IMR-90 (cell line): Measurements from ENCODE around the gene WDR70. TPM values are rescaled to one million over a fixed set of nuclear protein-coding genes. Genes with fewer than 3 reads are reported as not detected.

Experiments
- ATAC-seq: fragments of 200-7000 bp; cut with Tn5 transposase; 2 replicates; pipeline ENCODE4 v1.9.1; 2020; ENCODE audit warnings: low read depth, mild to moderate bottlenecking, moderate library complexity
- BruUV-seq: library from RNA; stranded (reverse); fragments of 400-500 nt; replicated peaks from 2 replicates; lab custom pipeline; 2021; lab: Mats Ljungman, UMichigan
- CTCF ChIA-PET: fragments of 300-600 bp; formaldehyde crosslinking; extraction: SDS; loops from one replicate; lab custom pipeline; 2021; ENCODE audit warnings: antibody characterized with exemption; lab: Yijun Ruan, JAX
- POLR2A ChIA-PET: fragments of 300-600 bp; sonication (Branson Sonifier 250); formaldehyde crosslinking; loops from one replicate; lab custom pipeline; 2022; ENCODE audit warnings: antibody characterized with exemption; ENCODE audit not compliant: unreplicated experiment; lab: Charles Lee
- DNase-seq: peaks from one replicate; pipeline ENCODE4 v3.0.0; 2013
- H2AFZ ChIP-seq: replicated peaks from 2 replicates; pipeline ENCODE3; 2013; ENCODE audit warnings: low read length, mild to moderate bottlenecking; ENCODE audit not compliant: poor library complexity
- H2AK5ac ChIP-seq: 2 replicates; pipeline ENCODE4 v1.6.1; 2013; ENCODE audit warnings: low read depth, low read length, inconsistent platforms
- H2AK9ac ChIP-seq: replicated peaks from 2 replicates; pipeline ENCODE3; 2013; ENCODE audit warnings: mild to moderate bottlenecking, low read depth, low read length, moderate library complexity; ENCODE audit not compliant: poor library complexity
- H2BK120ac ChIP-seq: 2 replicates; pipeline ENCODE4 v1.6.1; 2013; ENCODE audit warnings: low read depth, low read length, inconsistent platforms
- H2BK15ac ChIP-seq: 3 replicates; pipeline ENCODE4 v1.6.1; 2013; ENCODE audit warnings: low read depth, low read length, inconsistent platforms
- H2BK20ac ChIP-seq: 2 replicates; pipeline ENCODE4 v1.6.1; 2013; ENCODE audit warnings: low read depth, mild to moderate bottlenecking, inconsistent platforms, low read length, moderate library complexity
- H2BK5ac ChIP-seq: 2 replicates; pipeline ENCODE4 v1.6.1; 2013; ENCODE audit warnings: mild to moderate bottlenecking, low read depth, low read length, inconsistent platforms; ENCODE audit not compliant: poor library complexity, severe bottlenecking
- H3K14ac ChIP-seq: replicated peaks from 2 replicates; pipeline ENCODE4 v1.6.1; 2013; ENCODE audit warnings: low read depth, low read length, inconsistent platforms
- H3K18ac ChIP-seq: 2 replicates; pipeline ENCODE4 v1.6.1; 2013; ENCODE audit warnings: low read depth, low read length, control low read depth
- H3K23ac ChIP-seq: 2 replicates; pipeline ENCODE4 v1.6.1; 2013; ENCODE audit warnings: low read depth, low read length, inconsistent platforms
- H3K27ac ChIP-seq: 2 replicates; pipeline ENCODE4 v1.5.1; 2013; ENCODE audit warnings: mild to moderate bottlenecking, control low read depth, low read length; ENCODE audit not compliant: insufficient read depth
- H3K27me3 ChIP-seq: 2 replicates; pipeline ENCODE4 v1.6.1; 2013; ENCODE audit warnings: low read length; ENCODE audit not compliant: control insufficient read depth, insufficient read depth
- H3K36me3 ChIP-seq: 2 replicates; pipeline ENCODE4 v1.6.1; 2013; ENCODE audit warnings: low read length, mixed read lengths; ENCODE audit not compliant: control insufficient read depth, insufficient read depth
- H3K4ac ChIP-seq: 2 replicates; pipeline ENCODE4 v1.6.1; 2013; ENCODE audit warnings: low read depth, low read length, inconsistent platforms
- H3K4me1 ChIP-seq: 2 replicates; pipeline ENCODE4 v1.6.1; 2013; ENCODE audit warnings: low read length, mixed read lengths; ENCODE audit not compliant: control insufficient read depth, insufficient read depth
- H3K4me2 ChIP-seq: 2 replicates; pipeline ENCODE4 v1.6.1; 2013; ENCODE audit warnings: low read depth, mild to moderate bottlenecking, control low read depth, low read length, moderate library complexity
- H3K4me3 ChIP-seq: 2 replicates; pipeline ENCODE4 v1.5.1; 2013; ENCODE audit warnings: low read depth, mild to moderate bottlenecking, control low read depth, low read length, moderate library complexity; ENCODE audit not compliant: insufficient read depth
- H3K56ac ChIP-seq: 2 replicates; pipeline ENCODE4 v1.6.1; 2013; ENCODE audit warnings: low read length, inconsistent platforms; ENCODE audit not compliant: insufficient read depth; ENCODE audit errors: extremely low read depth
- H3K79me1 ChIP-seq, 2 experiments: 2 replicates each; pipeline ENCODE4 v1.6.1; 2013; ENCODE audit warnings: low read length in 2 of 2, inconsistent platforms in 1 of 2, low read depth in 1 of 2
- H3K9ac ChIP-seq: 2 replicates; pipeline ENCODE4 v1.6.1; 2013; ENCODE audit warnings: low read depth, low read length, control low read depth
- H3K9me1 ChIP-seq: 2 replicates; pipeline ENCODE4 v1.6.1; 2013; ENCODE audit warnings: low read length, inconsistent platforms; ENCODE audit not compliant: insufficient read depth
- H3K9me3 ChIP-seq: 2 replicates; pipeline ENCODE4 v1.6.1; 2013; ENCODE audit warnings: low read length; ENCODE audit not compliant: control insufficient read depth, insufficient read depth
- H4K20me1 ChIP-seq: 2 replicates; pipeline ENCODE4 v1.6.1; 2013; ENCODE audit warnings: low read length, inconsistent platforms; ENCODE audit not compliant: insufficient read depth
- H4K5ac ChIP-seq: 2 replicates; pipeline ENCODE4 v1.6.1; 2013; ENCODE audit warnings: mild to moderate bottlenecking, low read depth, low read length, control low read depth
- H4K8ac ChIP-seq, 2 experiments: 2 replicates each; pipeline ENCODE4 v1.6.1; 2013; ENCODE audit warnings: low read depth in 2 of 2, low read length in 2 of 2, control low read depth in 1 of 2, inconsistent platforms in 1 of 2
- H4K91ac ChIP-seq: 2 replicates; pipeline ENCODE4 v1.6.1; 2013; ENCODE audit warnings: low read depth, low read length, inconsistent platforms; ENCODE audit not compliant: insufficient read depth
- CEBPB ChIP-seq: IDR thresholded peaks from 2 replicates; pipeline ENCODE4 v1.6.1; 2012; ENCODE audit warnings: low read depth, low read length, improper control_type of control experiment
- CHD1 ChIP-seq: IDR thresholded peaks from 2 replicates; pipeline ENCODE4 v1.6.1; 2012; ENCODE audit warnings: low read depth, low read length, improper control_type of control experiment
- FOS ChIP-seq: fragments of 150-350 bp; IDR thresholded peaks from 2 replicates; pipeline ENCODE4 v1.6.1; 2016; ENCODE audit warnings: low read depth, low read length
- POLR2A ChIP-seq: IDR thresholded peaks from 2 replicates; pipeline ENCODE4 v1.6.1; 2012; ENCODE audit warnings: mild to moderate bottlenecking, low read depth, low read length
- RAD21 ChIP-seq: IDR thresholded peaks from 2 replicates; pipeline ENCODE4 v1.6.1; 2012; ENCODE audit warnings: low read length, improper control_type of control experiment
- RFX5 ChIP-seq: IDR thresholded peaks from 2 replicates; pipeline ENCODE4 v1.8.0; 2012; ENCODE audit warnings: low read depth, mild to moderate bottlenecking, low read length, moderate library complexity
- WGBS, 2 experiments: methylation state at CpG; one replicate each; pipeline versions ENCODE4 v1.1.5 to v1.1.7; 2013; ENCODE audit warnings: missing lambda C conversion rate in 2 of 2; ENCODE audit not compliant: insufficient read length in 1 of 2; ENCODE audit errors: extremely low coverage in 2 of 2; 5-methylcytosine and 5-hydroxymethylcytosine counted together
- dilution Hi-C: fragments of 300-500 bp; cut with HindIII; formaldehyde crosslinking; loops from one replicate; pipeline ENCODE4 v1.14.3; 2018; ENCODE audit warnings: low sequenced_read_pairs; ENCODE audit not compliant: unreplicated experiment
- in situ Hi-C: fragments of 300-500 bp; cut with MboI; formaldehyde crosslinking; loops from 3 replicates; pipeline ENCODE4 v1.14.3; 2019; ENCODE audit warnings: low sequenced_read_pairs, inconsistent platforms, mixed read lengths
- intact Hi-C: fragments of 100-400 bp; cut with micrococcal nuclease; formaldehyde crosslinking; loops from 2 replicates; pipeline ENCODE4 v1.10.0; 2022
- polyA plus RNA-seq, 3 experiments: library from polyadenylated mRNA; depleted of rRNA; stranded (reverse); fragments of >200 nt; gene quantifications; 2 replicates each; pipeline ENCODE4 v1.2.3, GENCODE V29; 2012; ENCODE audit warnings: low replicate concordance in 1 of 3
- total RNA-seq: library from RNA; depleted of rRNA; stranded (reverse); fragments of >200 nt; gene quantifications from 2 replicates; pipeline ENCODE4 v1.2.3, GENCODE V29; 2012
- TF ChIP-seq, protein P1 (sequence below): conservative IDR thresholded peaks from 2 replicates; pipeline ENCODE4 v1.5.1; 2012; ENCODE audit warnings: mild to moderate bottlenecking, low read depth, low read length, improper control_type of control experiment

The WDR70 gene
- total and polyA plus RNA-seq, 2 of the 4 experiments (the other 2 are of a cell fraction) = 16.7 to 29.9 TPM

DNA sequence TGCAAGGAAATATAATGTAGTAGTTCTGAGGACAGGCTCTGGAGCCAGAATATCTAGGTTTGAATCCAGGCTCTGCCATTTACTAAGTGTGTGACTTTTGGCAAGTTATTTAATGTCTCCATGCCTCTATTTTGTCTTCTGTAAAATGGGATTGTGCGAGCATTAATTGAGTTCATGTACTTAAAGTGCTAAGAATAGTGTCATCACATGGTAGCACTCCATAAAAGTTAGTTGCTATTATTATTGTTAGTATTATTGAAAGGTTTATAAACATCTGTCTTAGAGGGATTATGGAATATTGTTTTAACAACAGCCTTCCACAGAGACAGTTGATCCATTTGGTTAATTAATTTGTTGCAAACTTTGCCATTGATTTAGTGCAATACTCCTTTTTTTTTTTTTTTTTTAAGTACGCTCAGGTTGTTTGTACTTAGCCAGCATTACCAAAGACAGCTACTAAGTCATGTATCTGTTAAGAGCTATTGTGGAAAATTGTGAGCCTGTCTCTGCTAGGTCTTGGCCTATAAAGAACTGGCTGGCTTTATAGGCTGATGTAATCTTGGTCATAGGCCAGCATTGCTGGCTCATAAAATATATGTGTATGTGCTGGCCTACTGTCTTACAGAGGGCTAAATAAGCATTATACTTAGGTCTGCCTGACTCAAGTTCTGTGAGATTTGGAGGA, 174.7 kb downstream of the WDR70 start:
- no peak overlapping the region for H2BK20ac ChIP-seq

More for the DNA sequence above, 174.7 kb downstream of the WDR70 start:
- Histone ChIP-seq H3K4ac (no peak overlapping the region), H3K9me1 (no peaks in the 10 kb centered on the region), H3K4me1 (peaks cover 7% of the 10 kb centered on the region; the same call in 1 of the 2 replicates), H4K5ac (no peak overlapping the region), H3K36me3 (no peaks in the 10 kb centered on the region), H3K4me2 (no peak overlapping the region), H3K56ac (no peak overlapping the region), H2BK5ac (peak overlapping the region; percentile 41), H3K9me3 (no peaks in the 10 kb centered on the region), H3K9ac (no peak overlapping the region), H2AFZ (no peak overlapping the region), H3K79me1 (peaks cover 2 to 13% of the 10 kb centered on the region in 2 experiments; a peak in 1 of 4 replicates), H3K14ac (no peak overlapping the region), H4K20me1 (no peaks in the 10 kb centered on the region), H2AK9ac (no peak overlapping the region), H4K8ac (no peak overlapping the region), H4K91ac (no peak overlapping the region), H3K23ac (no peak overlapping the region), H3K4me3 (no peak overlapping the region), H2BK120ac (no peak overlapping the region), H2BK15ac (no peak overlapping the region), H2AK5ac (no peak overlapping the region), H3K18ac (no peak overlapping the region; the same call in 1 of the 2 replicates), H3K27ac (no peak overlapping the region), H3K27me3 (no peaks in the 10 kb centered on the region)
- TF ChIP-seq CHD1 (no peak), FOS (no peak), RAD21 (no peak), RFX5 (no peak), CEBPB (no peak), POLR2A (no peak)
- TF ChIP-seq, protein P1, sequence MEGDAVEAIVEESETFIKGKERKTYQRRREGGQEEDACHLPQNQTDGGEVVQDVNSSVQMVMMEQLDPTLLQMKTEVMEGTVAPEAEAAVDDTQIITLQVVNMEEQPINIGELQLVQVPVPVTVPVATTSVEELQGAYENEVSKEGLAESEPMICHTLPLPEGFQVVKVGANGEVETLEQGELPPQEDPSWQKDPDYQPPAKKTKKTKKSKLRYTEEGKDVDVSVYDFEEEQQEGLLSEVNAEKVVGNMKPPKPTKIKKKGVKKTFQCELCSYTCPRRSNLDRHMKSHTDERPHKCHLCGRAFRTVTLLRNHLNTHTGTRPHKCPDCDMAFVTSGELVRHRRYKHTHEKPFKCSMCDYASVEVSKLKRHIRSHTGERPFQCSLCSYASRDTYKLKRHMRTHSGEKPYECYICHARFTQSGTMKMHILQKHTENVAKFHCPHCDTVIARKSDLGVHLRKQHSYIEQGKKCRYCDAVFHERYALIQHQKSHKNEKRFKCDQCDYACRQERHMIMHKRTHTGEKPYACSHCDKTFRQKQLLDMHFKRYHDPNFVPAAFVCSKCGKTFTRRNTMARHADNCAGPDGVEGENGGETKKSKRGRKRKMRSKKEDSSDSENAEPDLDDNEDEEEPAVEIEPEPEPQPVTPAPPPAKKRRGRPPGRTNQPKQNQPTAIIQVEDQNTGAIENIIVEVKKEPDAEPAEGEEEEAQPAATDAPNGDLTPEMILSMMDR = no peak
- ChIA-PET POLR2A (no interaction called here), CTCF (interaction anchor here (0.7 kb wide), 1 partner anchor 233 kb away, joined by 4 read pairs; no protein-coding TSS in a partner anchor)
- DNase-seq = peak; percentile 76
- in situ Hi-C loops (no loop called here), dilution Hi-C loops (no loop called here), intact Hi-C loops (no loop called here)
- WGBS, 2 experiments = no CpG with 5 or more reads among the region's 2 CpGs
- BruUV-seq = no TSS peak
- ATAC-seq = 0 out of 2 replicates have a peak, but pooled peaks have one; percentile 19
